GM18508 (cell line): ENCODE measurements around the gene CP.
"Not testable (repeated sequence)": the region's sequence is repeated elsewhere in the genome, so short reads cannot be mapped to it uniquely, and the experiment has no call there.

Experiments used
- ATAC-seq: cut with Tn5 transposase; IDR thresholded peaks from one replicate; pipeline ENCODE4 v1.9.1; 2021; ENCODE audit warnings: moderate number of reproducible peaks; ENCODE audit not compliant: insufficient read depth, unreplicated experiment

Gene CP

GRCh38 chr3:149221783-149222517 is at the start of gene CP:
CP (minus strand) TSS chr3:149221829; CDS start chr3:149221792, 37 bp downstream.
- ATAC-seq: no peak

GRCh38 chr3:149270180-149270579 is 48.6 kb upstream of the CP start:
- no peak for ATAC-seq

GRCh38 chr3:149269687-149270086 is 48.1 kb upstream of the CP start:
- no peak for ATAC-seq

- ATAC-seq: no peak
Observed at GRCh38 chr3:149267565-149267964, 45.9 kb upstream of the CP start.

GRCh38 chr3:149266736-149267135 is 45.1 kb upstream of the CP start:
- ATAC-seq: no peak

GRCh38 chr3:149263856-149264255 is 42.2 kb upstream of the CP start:
- ATAC-seq: no peak

- no peak for ATAC-seq
Observed at GRCh38 chr3:149258714-149259113, 37.1 kb upstream of the CP start.

GRCh38 chr3:149258298-149258697 is 36.7 kb upstream of the CP start:
- no peak for ATAC-seq

- no peak for ATAC-seq
Observed at GRCh38 chr3:149252272-149252671, 30.6 kb upstream of the CP start.

GRCh38 chr3:149251186-149251585 is 29.6 kb upstream of the CP start:
- ATAC-seq: no peak

GRCh38 chr3:149247929-149248691 is 26.5 kb upstream of the CP start:
- ATAC-seq: peak; percentile 52

- no peak for ATAC-seq
Observed at GRCh38 chr3:149247008-149247710, 25.5 kb upstream of the CP start.

- peak; percentile 69 for ATAC-seq
Observed at GRCh38 chr3:149245738-149246451, 24.3 kb upstream of the CP start.

- ATAC-seq: no peak
Observed at GRCh38 chr3:149243540-149243939, 21.9 kb upstream of the CP start.

- ATAC-seq: no peak
Observed at GRCh38 chr3:149239357-149239936, 17.8 kb upstream of the CP start.

GRCh38 chr3:149238268-149238667 is 16.6 kb upstream of the CP start:
- not testable (repeated sequence) for ATAC-seq

GRCh38 chr3:149235599-149236424 is 14.2 kb upstream of the CP start:
- no peak for ATAC-seq

GRCh38 chr3:149234671-149235245 is 13.1 kb upstream of the CP start:
- no peak for ATAC-seq

GRCh38 chr3:149233323-149233722 is 11.7 kb upstream of the CP start:
- ATAC-seq: no peak
